Measurements from ENCODE around the gene KDM4B.

Gene KDM4B

DNA sequence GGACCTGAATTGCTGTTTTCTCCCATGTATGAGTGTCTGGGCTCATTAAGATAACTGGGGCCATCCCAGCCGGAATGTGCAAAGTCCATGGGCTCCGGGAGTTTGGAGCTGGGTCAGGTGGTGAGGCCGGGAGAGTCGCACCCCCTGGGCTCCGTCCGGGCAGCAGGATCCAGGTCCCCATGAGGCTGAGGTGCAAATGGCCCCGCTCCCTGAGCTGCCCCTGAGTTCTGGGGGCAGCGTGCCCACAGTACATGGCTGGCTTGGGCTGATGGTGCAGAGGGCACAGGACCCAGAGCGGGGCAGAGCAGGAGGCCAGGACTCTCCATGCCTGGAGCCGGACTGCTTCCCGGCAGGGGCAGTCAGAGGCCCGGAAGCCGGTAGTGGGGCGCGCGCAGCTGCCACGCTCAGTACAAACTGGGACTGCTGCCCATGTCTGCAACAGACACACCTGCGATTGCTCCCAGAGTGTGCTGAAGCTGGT is 136.0 kb downstream of the KDM4B start:
- DNase-seq (ENCODE audit: low read depth in 2 of 2) = no peak

DNA sequence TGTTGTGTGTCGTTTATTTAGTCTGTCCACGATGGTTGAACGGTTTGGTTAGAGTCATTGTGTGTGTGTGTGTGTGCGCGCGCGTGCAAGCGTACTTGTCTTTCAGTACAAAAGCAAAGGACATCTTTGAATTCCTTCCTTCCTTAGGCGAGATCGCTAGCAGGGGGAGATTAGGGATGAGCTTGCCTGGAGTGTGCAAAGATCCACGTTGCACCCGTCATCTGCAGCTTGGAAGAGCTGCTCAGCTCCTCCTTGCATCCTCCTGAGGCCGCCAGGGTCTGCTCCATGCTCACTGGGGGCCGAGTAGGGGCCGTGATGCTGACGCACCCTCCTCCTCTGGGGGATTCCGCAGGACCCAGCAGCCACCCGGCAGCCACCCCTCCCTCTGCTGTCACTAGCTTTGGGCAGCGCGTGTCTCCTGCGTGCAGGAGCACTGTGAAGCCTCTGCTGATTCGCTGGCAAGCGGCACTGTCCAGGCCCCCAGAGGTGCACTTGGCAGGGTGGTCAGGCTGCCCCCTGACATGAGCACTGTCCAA is 137.3 kb downstream of the KDM4B start:
- DNase-seq (ENCODE audit: low read depth in 2 of 2) = no peak

DNA sequence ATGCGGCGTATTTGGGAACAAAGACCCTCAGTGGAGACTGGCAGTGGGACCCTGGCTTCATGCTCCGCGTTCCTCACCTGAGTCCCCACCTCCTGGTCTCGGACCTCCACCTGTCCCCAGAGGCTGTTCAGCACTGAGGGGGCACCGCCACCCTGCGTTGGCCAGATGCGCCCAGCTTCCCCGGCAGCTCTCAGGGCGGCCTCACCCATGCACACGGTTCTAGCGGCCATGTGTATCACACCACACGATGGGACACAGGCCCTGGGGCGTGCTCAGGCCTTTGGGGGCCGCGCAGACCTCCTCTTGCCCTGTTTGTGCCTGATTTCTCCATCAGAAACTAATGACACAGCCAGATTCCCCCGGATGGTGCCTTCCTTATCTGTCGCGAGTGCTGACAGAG is 138.1 kb downstream of the KDM4B start:
- no peak for DNase-seq (ENCODE audit: low read depth in 2 of 2)

DNA sequence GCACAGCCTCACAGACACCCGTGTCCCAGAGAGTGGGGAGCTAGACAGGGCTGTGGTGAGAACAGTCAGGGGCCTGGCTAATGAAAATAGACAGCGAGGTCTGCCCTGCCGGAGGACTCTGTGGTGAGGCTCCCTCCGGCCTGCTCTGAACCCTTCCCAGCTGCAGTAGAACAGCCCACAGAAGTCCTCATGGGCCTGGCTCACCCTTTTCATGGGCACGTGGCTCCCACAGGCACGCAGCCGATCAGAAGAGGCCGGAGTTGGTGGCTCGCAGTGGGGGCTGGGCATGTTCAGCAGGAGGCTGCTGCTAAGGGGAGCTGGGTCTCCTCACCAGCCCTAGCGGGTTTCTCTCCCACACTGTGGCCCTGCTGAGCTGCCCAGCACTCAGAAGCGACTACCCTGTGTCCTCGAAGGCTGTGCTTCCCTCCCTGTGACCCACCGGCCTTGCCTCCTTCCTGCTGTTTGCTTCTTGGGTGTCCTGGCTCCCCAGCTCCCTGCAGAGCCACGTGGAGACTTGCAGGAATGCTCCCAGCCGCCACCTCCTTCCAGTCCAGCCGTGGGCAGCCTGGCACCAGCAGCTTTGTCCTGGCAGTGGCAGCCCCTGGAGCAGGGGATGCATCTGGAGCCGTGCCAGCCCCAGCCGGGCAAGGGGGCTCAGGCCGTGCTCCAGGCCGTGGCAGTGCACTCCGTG is 138.7 kb downstream of the KDM4B start:
- no peak for DNase-seq (ENCODE audit: low read depth in 2 of 2)

DNA sequence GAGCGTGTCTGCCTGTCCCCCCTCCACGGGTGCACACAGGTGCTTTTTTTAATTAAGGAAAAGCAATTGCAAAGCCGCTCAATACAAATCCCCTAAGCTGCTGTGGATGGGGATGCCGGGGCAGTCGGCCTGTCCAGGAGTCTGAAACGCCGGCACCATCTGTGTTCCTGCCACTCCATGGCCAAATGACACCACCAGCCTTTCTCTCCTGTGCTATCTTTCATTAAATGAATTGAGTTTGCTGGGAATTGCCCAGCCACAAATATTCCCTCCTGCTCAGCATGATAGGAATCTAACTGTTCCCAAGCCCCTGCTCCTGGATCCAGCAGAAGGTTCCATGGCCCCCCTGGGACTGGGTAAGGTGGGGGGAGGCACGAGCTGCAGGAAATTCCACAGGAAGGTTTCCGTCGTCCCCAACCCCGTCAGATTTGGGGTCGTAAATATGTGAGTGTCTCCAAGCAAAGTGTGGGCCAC is 139.2 kb downstream of the KDM4B start:
- DNase-seq (ENCODE audit: low read depth in 2 of 2) = no peak

DNA sequence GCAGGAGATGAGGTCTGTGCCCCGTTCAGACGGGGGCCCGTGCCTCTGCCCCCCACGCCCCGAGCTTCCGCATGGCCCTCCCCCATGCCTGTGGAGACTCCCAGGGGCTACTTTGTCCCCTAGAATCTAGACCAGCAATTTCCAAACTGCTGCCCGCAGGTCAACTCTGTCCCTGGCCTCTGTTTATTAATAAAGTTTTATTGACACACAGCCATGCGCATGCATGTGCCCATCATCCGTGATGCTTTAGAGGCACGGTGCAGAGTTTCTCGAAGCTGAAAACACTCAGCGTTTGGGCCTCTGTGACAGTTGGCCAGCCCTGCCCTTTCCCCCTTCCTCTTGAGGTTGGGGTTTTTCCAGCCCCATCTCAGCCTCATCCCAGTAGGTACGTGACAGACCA is 140.0 kb downstream of the KDM4B start:
- DNase-seq (ENCODE audit: low read depth in 2 of 2) = no peak

DNA sequence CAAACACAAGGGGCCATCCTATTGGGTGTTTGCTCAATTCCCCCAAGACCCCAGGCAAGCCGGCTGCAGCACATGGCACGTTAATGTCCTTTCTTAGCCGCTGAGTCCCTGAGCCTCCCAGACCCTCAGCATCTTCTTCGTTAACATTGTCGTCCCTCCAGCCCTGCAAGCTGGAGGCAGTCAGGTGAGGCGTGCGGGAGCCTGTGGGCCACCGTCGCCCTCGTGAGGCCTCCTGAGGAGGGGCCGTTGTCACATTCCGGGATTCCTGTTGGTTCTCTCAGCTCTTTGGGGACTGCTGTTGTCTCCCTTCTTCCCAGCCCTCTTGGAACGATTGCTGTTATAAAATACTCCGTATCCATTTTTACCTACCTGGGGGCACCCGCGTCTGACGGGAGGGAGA is 140.6 kb downstream of the KDM4B start:
- no peak for DNase-seq (ENCODE audit: low read depth in 2 of 2)

DNA sequence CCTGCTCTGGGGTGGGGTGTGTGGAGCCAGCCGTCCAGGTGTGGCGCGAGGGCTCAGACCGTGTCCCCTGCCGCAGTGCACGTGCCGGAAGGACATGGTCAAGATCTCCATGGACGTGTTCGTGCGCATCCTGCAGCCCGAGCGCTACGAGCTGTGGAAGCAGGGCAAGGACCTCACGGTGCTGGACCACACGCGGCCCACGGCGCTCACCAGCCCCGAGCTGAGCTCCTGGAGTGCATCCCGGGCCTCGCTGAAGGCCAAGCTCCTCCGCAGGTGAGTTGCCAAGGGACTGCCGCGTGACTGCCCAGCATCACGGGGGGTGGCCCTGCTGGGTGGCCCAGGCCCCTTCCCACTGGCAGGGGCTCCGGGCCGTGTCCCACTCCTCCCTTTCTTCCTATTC is 141.6 kb downstream of the KDM4B start:
- no peak for DNase-seq (ENCODE audit: low read depth in 2 of 2)

DNA sequence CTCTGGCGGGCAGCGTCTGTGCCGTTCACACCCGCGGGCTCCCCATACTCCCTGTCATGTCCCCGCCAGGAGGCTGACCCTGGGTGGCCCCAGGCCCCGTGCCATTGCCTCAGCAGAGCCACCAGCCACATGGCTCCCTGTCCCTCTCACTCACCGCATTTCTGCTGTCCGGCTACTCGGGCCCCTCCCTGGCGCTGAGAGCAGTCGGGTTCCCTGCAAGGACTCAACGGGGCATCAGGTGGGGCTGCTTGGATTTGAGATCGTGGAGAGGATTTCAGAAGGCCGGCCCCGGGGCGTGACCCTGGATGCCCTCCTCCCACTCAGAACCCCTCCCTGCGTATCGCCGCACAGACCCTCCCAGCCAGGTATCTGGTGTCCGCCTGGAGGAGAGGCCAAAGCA is 142.1 kb downstream of the KDM4B start:
- no peak for DNase-seq (ENCODE audit: low read depth in 2 of 2)

DNA sequence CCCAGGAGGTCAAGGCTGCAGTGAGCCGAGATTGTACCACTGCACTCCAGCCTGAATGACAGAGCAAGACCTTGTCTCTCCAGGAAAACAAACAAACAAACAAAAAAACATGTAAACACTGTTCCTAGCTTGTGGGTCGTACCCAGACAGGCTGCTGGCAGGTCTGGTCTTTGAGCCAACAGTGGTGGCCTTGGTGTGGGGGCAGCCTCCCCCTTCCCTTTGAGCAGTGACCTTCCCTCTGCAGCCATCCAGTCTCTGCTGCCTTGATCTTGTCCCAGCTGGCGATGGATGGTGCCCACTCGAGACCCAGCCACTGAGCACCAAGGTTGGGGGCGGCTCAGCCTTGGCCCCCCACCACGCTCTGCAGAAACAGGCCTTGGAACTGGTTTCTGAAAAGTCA is 143.3 kb downstream of the KDM4B start:
- DNase-seq (ENCODE audit: low read depth in 2 of 2) = no peak

DNA sequence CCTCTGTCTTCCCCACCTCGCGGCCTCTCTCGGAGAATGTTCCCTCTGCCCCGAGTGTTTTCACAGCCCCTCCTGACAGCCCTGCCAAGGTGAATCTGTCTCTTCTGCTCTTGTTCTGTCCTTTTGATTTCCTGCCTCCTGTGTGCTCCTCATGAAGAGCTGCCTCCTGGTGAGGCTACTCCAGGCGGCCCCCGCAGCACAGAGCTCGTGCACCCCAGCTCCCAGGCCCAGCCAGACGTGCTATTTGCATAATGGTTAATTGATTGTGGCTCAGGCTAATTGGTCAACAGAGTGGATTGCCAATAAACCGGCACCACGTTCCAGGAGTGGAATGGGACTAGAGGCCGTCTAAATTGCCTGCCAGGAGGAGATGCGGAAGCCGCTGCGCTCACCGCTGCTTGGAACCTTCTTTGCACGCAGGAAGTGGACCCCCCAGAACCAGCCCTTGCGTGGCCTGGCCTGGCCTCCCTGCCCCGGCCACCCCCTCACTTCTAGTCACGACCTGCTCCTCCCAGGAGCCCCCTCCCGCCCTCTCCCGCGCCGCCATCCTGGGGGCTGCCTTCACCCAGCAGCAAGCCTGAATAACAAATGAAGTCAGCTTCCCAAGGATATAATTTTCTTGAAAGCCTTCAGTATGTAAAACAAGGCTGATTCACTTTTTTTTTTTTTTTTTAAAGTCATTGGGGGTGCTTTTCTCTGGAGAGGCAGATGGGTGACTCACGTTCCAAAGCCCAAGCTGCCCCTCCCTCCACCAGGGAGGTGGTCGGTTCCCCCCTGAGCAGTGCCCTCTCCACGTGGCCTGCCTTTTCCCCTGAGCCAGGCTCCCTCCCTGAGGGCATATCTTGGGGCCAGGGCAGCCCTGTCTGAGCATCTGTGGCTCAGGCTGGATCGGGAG is 144.0 kb downstream of the KDM4B start:
- DNase-seq (ENCODE audit: low read depth in 2 of 2) = no peak

DNA sequence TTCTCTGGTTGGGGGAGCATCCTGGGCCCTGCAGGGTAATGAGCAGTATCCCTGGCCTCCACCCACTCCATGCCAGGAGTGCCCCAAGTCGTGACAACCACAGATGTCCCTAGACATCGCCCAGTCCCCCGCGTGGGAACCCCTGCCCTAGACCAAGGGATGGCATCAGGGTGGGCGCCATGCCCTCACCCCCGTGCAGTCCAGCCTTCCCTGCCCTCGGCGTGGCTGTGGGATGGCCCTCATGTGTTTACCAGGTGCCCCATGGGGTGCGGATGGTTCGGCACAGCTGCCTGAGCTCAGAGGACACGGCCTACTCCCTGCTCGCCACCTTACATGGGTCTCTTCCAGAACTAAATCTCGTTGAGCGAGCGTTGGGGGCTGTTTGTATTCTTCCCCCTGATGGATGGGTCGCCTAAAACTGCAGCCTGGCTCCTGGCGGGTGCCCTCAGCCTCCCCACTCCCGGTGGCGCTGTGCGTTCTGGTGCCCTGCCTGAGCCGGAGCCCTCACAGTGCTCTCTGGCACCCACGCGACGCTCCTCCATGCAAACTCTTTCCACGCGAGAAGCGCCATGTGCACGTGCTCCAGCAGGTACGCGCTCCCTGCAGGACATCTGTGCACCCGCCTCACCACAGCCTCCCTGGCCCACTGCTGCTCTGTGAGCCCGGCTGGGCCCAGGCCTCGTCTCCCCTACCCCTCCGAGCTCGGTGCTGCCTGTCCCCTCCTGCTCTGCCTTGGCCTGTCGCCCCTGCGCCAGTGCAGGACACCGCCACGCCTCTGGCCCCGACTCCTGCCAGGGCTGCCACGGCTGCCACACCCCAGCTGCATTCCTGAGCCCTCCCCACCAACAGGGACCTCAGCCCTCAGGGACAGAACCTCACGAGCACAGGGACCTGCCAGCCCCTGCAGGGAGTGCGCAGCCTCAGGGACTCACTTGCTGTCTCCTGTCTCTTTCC is 145.0 kb downstream of the KDM4B start:
- no peak for DNase-seq (ENCODE audit: low read depth in 2 of 2)

DNA sequence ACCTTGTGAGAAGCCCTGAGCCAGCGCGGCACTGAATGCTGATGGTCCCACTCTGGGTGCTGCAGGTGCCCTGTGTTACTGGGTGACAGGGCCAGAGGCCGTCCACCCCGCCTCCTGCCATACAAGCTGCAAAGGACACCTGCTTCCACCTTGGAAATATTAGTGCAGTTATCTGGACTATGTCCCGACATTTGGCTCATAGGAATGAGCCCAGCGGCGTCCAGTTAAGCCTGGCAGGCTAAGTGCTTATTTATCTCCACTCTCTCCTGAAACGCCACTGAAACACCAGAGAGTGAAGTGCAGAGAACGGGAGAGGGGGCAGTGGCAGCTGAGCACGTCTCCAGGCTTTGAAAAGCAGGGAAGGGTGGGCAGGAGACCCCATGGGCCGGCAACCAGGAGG is 145.8 kb downstream of the KDM4B start:
- DNase-seq (ENCODE audit: low read depth in 2 of 2) = no peak

DNA sequence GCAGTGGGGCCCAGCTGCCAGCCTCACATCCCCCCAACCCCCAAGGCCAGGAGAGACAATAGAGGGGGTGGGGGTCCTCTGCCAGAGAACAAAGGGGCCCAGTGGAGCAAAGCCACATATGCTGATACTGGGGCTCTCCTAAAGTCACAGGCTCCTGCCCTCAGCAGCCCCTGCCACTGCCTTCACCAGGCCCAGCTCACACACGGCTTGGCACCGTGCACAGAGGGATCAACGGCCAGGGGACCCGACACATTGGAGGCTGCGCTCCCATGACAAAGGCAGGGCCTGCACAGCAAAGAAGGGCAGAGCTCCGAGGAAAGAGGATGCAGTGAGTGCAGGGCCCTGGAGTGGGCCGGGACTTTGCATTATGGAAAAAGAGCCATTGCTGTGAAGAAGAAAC is 146.4 kb downstream of the KDM4B start:
- DNase-seq (ENCODE audit: low read depth in 2 of 2) = no peak

DNA sequence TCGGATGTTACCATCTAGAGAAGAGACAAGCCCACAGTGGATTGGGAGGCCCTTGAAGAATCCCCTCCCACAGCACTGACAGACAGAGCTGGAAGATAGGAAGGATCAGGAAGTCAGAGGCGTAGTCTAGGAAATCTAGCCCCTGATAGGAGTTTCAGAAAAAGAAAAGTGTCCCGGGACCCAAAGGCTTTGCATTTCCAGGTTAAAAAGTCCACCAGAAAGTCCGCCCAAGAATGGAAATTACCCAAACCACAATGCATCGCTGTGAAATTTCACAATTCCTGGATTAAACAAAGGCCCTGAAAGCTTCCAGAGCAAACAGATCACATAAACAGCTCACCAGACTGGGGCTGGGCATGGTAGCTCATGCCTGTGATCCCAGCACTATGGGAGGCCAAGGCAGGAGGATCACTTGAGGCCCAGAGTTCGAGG is 146.9 kb downstream of the KDM4B start:
- DNase-seq (ENCODE audit: low read depth in 2 of 2) = no peak

DNA sequence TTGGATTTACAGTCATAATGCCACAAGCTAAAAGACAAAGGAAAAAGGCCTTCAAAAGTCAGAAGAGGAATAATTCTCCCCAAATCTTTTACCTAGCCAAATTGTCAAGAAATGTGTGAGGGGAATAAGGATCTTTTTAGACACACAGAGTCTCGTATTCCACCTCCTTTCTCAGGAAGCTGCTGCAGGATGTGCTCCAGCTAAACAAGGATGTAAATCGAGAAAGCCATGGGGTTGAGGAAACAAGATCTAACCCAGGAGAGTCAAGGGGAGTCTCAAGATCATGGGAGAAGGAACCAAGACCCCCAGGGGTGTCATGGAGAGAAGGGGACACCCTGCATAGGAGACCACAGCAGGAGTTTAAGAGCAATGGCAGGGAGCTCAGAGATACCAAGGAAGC is 147.4 kb downstream of the KDM4B start:
- no peak for DNase-seq (ENCODE audit: low read depth in 2 of 2)

DNA sequence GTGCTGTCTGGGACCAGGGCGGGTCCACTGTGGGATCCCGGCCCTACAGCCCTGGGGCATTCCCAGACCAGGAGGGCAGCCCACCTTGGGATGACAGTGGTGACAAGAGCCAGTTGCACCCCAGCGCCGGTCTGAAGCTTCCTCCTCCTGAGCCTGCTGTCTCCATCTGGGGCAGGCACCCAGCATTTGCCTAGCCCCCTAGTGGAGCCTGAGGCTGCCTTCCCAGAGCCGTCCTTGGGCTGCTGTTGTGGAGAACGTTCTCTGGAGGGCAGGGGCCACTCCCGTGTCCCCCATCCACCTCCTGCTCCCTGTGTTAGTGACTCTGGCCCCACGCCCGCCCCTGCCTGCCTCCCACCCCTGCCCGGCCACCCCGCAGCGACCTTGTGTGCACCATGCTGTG is 148.5 kb downstream of the KDM4B start:
- DNase-seq (ENCODE audit: low read depth in 2 of 2) = no peak

DNA sequence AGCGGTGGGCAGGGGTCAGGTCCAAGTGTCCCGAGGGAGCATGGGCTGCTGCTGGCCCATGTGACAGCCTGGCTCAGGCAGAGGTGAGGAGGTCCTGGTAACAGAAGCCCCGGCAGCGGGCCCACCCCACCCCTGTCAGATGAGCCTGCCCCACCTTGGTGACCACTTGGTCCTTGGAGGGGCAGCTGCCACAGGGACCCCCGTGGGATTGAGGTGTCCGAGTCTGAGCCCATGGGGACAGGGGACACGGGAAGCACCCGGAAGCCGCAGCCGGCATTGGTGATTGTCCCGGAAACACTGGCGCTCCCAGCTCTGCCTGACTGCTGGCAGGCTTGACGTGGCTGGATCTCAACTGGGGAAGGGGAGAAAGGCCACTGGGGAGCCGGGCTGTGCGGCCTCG is 149.1 kb downstream of the KDM4B start:
- no peak for DNase-seq (ENCODE audit: low read depth in 2 of 2)

DNA sequence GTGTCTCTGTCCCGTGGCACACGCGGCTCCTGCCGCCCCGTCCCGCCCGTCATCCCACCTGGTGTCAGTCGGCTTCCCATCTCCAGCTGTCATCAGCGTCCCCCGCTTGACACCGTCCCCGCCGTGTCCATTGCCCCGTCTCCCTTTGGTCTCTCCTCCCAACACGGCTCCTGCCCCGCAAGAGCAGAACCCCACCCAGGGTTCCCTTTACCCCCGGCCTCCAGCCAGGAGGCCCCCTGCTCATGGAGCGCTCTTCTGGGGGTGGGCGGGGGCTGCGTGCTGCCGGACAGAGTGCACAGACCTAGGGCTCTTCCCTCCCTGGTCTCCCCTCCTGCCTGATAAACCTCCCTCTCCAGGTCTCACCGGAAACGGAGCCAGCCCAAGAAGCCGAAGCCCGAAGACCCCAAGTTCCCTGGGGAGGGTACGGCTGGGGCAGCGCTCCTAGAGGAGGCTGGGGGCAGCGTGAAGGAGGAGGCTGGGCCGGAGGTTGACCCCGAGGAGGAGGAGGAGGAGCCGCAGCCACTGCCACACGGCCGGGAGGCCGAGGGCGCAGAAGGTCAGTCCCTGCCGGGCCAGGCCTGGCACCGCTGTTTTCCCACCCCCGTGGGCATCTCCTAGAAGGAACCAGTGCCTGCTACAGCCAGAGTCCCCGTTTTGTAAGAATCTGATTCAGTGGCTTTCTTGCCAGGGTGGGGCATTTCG is 150.5 kb downstream of the KDM4B start:
- DNase-seq (ENCODE audit: low read depth in 2 of 2) = no peak

DNA sequence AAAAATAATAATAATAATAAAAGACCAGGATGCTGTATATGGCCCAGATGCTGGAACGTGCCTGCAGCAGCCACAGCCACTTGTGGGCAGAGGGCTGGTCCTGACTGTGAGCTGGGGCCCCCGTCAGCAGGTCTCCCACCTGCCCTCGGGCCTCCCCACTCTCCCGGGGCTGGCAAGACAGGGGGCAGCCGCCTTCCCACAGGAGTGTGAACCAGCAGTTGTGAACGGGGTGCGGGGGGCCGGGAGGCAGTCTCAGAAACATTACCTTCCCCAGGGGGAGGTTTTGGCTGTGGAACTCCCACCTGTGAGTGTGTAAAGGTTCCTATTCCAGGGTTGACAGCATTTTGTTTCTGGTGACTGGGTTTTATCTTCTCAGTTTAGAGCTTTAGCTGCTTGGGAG is 151.4 kb downstream of the KDM4B start:
- DNase-seq (ENCODE audit: low read depth in 2 of 2) = no peak

DNA sequence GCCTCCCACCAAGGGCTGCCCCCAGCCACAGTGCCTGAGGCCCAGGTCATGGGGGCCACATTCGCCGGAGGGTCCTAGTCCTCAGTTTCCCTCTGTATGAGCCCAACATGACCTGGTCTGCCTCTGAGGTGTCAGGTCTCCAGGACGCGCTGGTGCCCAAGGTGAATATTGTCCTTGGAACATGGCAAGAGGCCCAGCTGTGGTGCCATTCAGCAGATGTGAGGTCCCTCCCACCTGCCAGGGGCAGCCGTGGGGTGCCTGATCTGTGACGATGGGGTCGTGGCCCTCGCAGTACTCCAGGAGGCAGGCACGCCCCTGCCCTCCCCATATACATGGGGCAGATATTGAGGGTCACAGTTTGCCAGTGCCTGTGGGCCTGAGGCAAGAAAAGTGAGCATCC is 151.9 kb downstream of the KDM4B start:
- DNase-seq (ENCODE audit: low read depth in 2 of 2) = no peak
